Omental fat pad (tissue), 4 donors: Measurements from ENCODE around the gene PLEKHG3. TPM values are rescaled to one million over a fixed set of nuclear protein-coding genes. Genes with fewer than 3 reads are reported as not detected.

Experiments used
- ATAC-seq: fragments of 150-250 bp; one replicate; pipeline ENCODE4 v1.9.1; 2016; ENCODE audit warnings: mild to moderate bottlenecking, moderate library complexity; ENCODE audit not compliant: low FRiP score
- DNase-seq: peaks from one replicate; pipeline ENCODE4 v3.0.0-alpha.2; 2019; ENCODE audit warnings: low spot score
- CTCF ChIP-seq, 3 donors: fragments of 450-650 bp; IDR thresholded peaks; one replicate each; pipeline ENCODE4 v1.5.1; 2016 to 2017; ENCODE audit warnings: antibody characterized with exemption in 3 of 3, mild to moderate bottlenecking in 3 of 3, moderate library complexity in 2 of 3
- total RNA-seq, 4 donors: library from RNA; depleted of rRNA; stranded (reverse); fragments of >200 nt; gene quantifications; one replicate each; pipeline ENCODE4 v1.1.0, GENCODE V29; 2016

Gene PLEKHG3
- total RNA-seq, 4 donors from 2014 or later = 29.6 to 45.9 (median 37.5) TPM

- no peak for TF ChIP-seq CTCF (IDR thresholded peaks at IDR 0.05)
- no peak for ATAC-seq
- DNase-seq = no peak
Observed at GRCh38 chr14:64748995-64749714, 44.9 kb downstream of the PLEKHG3 start.

- ATAC-seq (no peak), DNase-seq (no peak)
- no peak for TF ChIP-seq CTCF (IDR thresholded peaks at IDR 0.05)
Observed at GRCh38 chr14:64752909-64753308, 48.7 kb downstream of the PLEKHG3 start.

GRCh38 chr14:64753374-64753773 lies 49.1 kb downstream of the PLEKHG3 start:
- no peak for TF ChIP-seq CTCF (IDR thresholded peaks at IDR 0.05)
- ATAC-seq = no peak
- DNase-seq = no peak

- TF ChIP-seq CTCF (IDR thresholded peaks at IDR 0.05) = no peak
- ATAC-seq = no peak
Observed at GRCh38 chr14:64753999-64754398, 49.8 kb downstream of the PLEKHG3 start.

GRCh38 chr14:64754685-64755084 lies 50.5 kb downstream of the PLEKHG3 start:
- ATAC-seq = no peak
- DNase-seq = no peak
- TF ChIP-seq CTCF (IDR thresholded peaks at IDR 0.05) = no peak

More at GRCh38 chr14:64753999-64754398, 49.8 kb downstream of the PLEKHG3 start:
- no peak for DNase-seq

- no peak for DNase-seq
- ATAC-seq = no peak
- no peak for TF ChIP-seq CTCF (IDR thresholded peaks at IDR 0.05)
Observed at GRCh38 chr14:64755781-64756221, 51.6 kb downstream of the PLEKHG3 start.

- DNase-seq (no peak), ATAC-seq (no peak)
- TF ChIP-seq CTCF (IDR thresholded peaks at IDR 0.05) = no peak
Observed at GRCh38 chr14:64756712-64757111, 52.5 kb downstream of the PLEKHG3 start.
